Endodermal cell (in vitro differentiated cells): ENCODE data around the gene SMC1B. TPM values are rescaled to one million over a fixed set of nuclear protein-coding genes. Genes with fewer than 3 reads are reported as not detected.
A peak's percentile ranks its signal among the peaks of the same experiment; 100 is the strongest.

Experiments used
- DNase-seq: peaks from one replicate; pipeline ENCODE4 v3.0.0-alpha.2; 2017
- H3K27ac ChIP-seq: 2 replicates; pipeline ENCODE4 v1.5.1; 2013; ENCODE audit warnings: mild to moderate bottlenecking, low read depth, low read length, moderate library complexity
- H3K27me3 ChIP-seq: 2 replicates; pipeline ENCODE4 v1.6.1; 2013; ENCODE audit warnings: mild to moderate bottlenecking, low read length, moderate library complexity; ENCODE audit not compliant: insufficient read depth, control insufficient read depth, poor library complexity, severe bottlenecking
- H3K36me3 ChIP-seq: 2 replicates; pipeline ENCODE4 v1.7.0; 2013; ENCODE audit warnings: mild to moderate bottlenecking, low read length, moderate library complexity; ENCODE audit not compliant: control insufficient read depth, insufficient read depth
- H3K4me1 ChIP-seq: one replicate; pipeline ENCODE4 v1.7.0; 2013; ENCODE audit warnings: low read length; ENCODE audit not compliant: control insufficient read depth, insufficient read depth
- H3K4me3 ChIP-seq: 2 replicates; pipeline ENCODE4 v1.5.1; 2013; ENCODE audit warnings: mild to moderate bottlenecking, low read length, moderate library complexity
- H3K9ac ChIP-seq: 2 replicates; pipeline ENCODE4 v1.6.1; 2013; ENCODE audit warnings: mild to moderate bottlenecking, low read length, moderate library complexity; ENCODE audit not compliant: poor library complexity, severe bottlenecking; ENCODE audit errors: extremely low read depth
- H3K9me3 ChIP-seq: 2 replicates; pipeline ENCODE4 v1.6.1; 2013; ENCODE audit warnings: mild to moderate bottlenecking, low read length, moderate library complexity; ENCODE audit not compliant: control insufficient read depth
- H3K27ac Mint-ChIP-seq: 2 replicates; pipeline ENCODE4 v1.8.0; 2020; ENCODE audit warnings: mixed read lengths
- H3K27me3 Mint-ChIP-seq: 2 replicates; pipeline ENCODE4 v1.8.0; 2021; ENCODE audit warnings: mild to moderate bottlenecking, mixed read lengths; ENCODE audit not compliant: insufficient read depth
- H3K36me3 Mint-ChIP-seq: 2 replicates; pipeline ENCODE4 v1.8.0; 2020; ENCODE audit warnings: low read depth, mixed read lengths
- H3K4me1 Mint-ChIP-seq: 2 replicates; pipeline ENCODE4 v1.8.0; 2020; ENCODE audit warnings: mixed read lengths
- H3K4me3 Mint-ChIP-seq: 2 replicates; pipeline ENCODE4 v1.8.0; 2020; ENCODE audit warnings: mild to moderate bottlenecking, moderate library complexity, mixed read lengths
- H3K9me3 Mint-ChIP-seq: 2 replicates; pipeline ENCODE4 v1.8.0; 2020; ENCODE audit warnings: mild to moderate bottlenecking, mixed read lengths
- WGBS, 2 experiments: methylation state at CpG; one replicate each; pipeline versions ENCODE4 v1.1.5 to v1.1.7; 2013; ENCODE audit warnings: missing lambda C conversion rate in 2 of 2, mixed read lengths in 1 of 2; ENCODE audit not compliant: insufficient coverage in 1 of 2, insufficient read length in 1 of 2; 5-methylcytosine and 5-hydroxymethylcytosine counted together
- long read RNA-seq, 4 experiments: library from polyadenylated mRNA in 2 of 4; library from RNA in 1 of 4; library from capped mRNA in 1 of 4; stranded (forward) in 3 of 4; unstranded in 1 of 4; transcript quantifications; one replicate each; pipeline ENCODE4 v2.0.0, GENCODE V29; 2020 to 2021; ENCODE audit warnings: inconsistent platforms in 1 of 4
- polyA plus RNA-seq, 2 experiments: library from polyadenylated mRNA; stranded (reverse); fragments of 50-300 nt; gene quantifications; one replicate each; pipeline ENCODE4 v1.2.3, GENCODE V29; 2013
- total RNA-seq, 2 donors: library from RNA; stranded (reverse); fragmentation: NEBNext Ultra II Directional in 1 of 2; extraction: Animal tissue kit (Norgen Biotek cat#: 25700) in 1 of 2; gene quantifications; 2 replicates in 1 of 2; 3 replicates in 1 of 2; pipeline ENCODE4 v1.2.1, GENCODE V29; 2021
- TF ChIP-seq, protein P1 (sequence below): fragments of 200-600 bp; sonication (generic); conservative IDR thresholded peaks from 2 replicates; pipeline ENCODE4 v1.5.0; 2021; ENCODE audit warnings: antibody characterized with exemption, mild to moderate bottlenecking

Gene SMC1B, protein sequence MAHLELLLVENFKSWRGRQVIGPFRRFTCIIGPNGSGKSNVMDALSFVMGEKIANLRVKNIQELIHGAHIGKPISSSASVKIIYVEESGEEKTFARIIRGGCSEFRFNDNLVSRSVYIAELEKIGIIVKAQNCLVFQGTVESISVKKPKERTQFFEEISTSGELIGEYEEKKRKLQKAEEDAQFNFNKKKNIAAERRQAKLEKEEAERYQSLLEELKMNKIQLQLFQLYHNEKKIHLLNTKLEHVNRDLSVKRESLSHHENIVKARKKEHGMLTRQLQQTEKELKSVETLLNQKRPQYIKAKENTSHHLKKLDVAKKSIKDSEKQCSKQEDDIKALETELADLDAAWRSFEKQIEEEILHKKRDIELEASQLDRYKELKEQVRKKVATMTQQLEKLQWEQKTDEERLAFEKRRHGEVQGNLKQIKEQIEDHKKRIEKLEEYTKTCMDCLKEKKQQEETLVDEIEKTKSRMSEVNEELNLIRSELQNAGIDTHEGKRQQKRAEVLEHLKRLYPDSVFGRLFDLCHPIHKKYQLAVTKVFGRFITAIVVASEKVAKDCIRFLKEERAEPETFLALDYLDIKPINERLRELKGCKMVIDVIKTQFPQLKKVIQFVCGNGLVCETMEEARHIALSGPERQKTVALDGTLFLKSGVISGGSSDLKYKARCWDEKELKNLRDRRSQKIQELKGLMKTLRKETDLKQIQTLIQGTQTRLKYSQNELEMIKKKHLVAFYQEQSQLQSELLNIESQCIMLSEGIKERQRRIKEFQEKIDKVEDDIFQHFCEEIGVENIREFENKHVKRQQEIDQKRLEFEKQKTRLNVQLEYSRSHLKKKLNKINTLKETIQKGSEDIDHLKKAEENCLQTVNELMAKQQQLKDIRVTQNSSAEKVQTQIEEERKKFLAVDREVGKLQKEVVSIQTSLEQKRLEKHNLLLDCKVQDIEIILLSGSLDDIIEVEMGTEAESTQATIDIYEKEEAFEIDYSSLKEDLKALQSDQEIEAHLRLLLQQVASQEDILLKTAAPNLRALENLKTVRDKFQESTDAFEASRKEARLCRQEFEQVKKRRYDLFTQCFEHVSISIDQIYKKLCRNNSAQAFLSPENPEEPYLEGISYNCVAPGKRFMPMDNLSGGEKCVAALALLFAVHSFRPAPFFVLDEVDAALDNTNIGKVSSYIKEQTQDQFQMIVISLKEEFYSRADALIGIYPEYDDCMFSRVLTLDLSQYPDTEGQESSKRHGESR
- total RNA-seq = under 1 TPM in 1 of 2 donors, not detected in 1; 0.11 TPM
- not detected for polyA plus RNA-seq (2013, experiment 1 of 2)
- not detected for polyA plus RNA-seq (2013, experiment 2 of 2)
- long read RNA-seq, experiment 1 = 0 reads
- long read RNA-seq, experiment 2 = 0 reads
- long read RNA-seq, experiment 3 = 0 reads
- long read RNA-seq, experiment 4 = 0 reads

DNA sequence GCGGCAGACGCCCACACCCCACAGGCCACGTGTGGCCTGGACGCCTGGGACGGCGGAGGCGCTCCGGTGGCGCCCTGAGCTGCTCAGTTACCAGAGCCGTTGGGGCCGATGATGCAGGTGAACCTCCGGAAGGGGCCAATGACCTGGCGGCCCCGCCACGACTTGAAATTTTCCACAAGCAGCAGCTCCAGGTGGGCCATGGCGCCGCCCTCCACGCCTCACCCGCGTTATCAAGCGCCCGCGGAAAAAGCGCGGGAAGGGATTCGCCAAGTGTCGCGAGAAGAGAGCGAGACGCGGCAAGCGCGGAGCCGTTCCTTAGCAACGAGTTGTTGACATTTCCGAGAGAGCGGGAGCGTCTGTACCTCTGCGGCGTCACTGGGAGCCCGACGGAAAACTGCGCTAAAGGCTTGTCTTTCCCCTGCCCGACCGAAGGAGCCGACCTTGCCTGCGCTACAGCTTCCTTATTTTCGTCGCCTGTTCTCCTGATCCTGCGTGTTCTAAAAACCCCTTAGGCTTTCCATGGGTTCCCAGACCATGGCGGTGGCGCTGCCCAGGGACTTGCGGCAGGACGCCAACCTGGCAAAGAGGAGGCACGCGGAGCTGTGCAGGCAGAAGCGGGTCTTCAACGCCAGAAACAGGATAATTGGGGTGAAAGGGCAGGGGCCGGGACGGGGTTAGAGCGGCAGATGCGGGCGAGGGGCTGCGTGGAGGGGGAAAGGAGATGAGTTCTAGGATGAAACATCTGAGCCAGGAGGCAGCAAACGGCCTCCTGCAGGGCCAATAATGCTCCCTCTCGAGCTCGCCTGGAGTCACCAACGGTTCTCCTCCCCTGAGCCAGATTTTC lies at the start of gene SMC1B, which contains the start of gene RIBC2:
TSS of gene SMC1B (minus strand) at position 232 of the 844 bp plus-strand sequence. CDS start at position 200, 32 bp downstream.
TSS of gene RIBC2 (plus strand) at position 326 of the 844 bp plus-strand sequence. CDS start at position 520, 194 bp downstream.
- Histone ChIP-seq H3K4me1 (no peaks in the 10 kb centered on the region), H3K27me3 (peaks cover 10% of the 10 kb centered on the region), H3K4me3 (peak within 1 kb of the TSS; percentile 83), H3K9me3 (peaks cover 6% of the 10 kb centered on the region), H3K36me3 (peaks cover under 1% of the 10 kb centered on the region), H3K9ac (peak within 1 kb of the TSS; percentile 90), H3K27ac (peak within 1 kb of the TSS; percentile 77)
- H3K9me3 Mint-ChIP-seq = peaks cover 5% of the 10 kb centered on the region
- H3K27ac Mint-ChIP-seq = peak within 1 kb of the TSS; percentile 81
- peaks cover 11% of the 10 kb centered on the region for H3K36me3 Mint-ChIP-seq
- peaks cover 26% of the 10 kb centered on the region for H3K27me3 Mint-ChIP-seq
- H3K4me3 Mint-ChIP-seq = peak within 1 kb of the TSS; percentile 59
- H3K4me1 Mint-ChIP-seq = no peaks in the 10 kb centered on the region
- DNase-seq = peak; percentile 93
- TF ChIP-seq, protein P1, sequence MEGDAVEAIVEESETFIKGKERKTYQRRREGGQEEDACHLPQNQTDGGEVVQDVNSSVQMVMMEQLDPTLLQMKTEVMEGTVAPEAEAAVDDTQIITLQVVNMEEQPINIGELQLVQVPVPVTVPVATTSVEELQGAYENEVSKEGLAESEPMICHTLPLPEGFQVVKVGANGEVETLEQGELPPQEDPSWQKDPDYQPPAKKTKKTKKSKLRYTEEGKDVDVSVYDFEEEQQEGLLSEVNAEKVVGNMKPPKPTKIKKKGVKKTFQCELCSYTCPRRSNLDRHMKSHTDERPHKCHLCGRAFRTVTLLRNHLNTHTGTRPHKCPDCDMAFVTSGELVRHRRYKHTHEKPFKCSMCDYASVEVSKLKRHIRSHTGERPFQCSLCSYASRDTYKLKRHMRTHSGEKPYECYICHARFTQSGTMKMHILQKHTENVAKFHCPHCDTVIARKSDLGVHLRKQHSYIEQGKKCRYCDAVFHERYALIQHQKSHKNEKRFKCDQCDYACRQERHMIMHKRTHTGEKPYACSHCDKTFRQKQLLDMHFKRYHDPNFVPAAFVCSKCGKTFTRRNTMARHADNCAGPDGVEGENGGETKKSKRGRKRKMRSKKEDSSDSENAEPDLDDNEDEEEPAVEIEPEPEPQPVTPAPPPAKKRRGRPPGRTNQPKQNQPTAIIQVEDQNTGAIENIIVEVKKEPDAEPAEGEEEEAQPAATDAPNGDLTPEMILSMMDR = peak; percentile 13
- 17 to 23% methylated on average over 50 to 66 of the region's 68 CpGs for WGBS, 2 experiments

DNA sequence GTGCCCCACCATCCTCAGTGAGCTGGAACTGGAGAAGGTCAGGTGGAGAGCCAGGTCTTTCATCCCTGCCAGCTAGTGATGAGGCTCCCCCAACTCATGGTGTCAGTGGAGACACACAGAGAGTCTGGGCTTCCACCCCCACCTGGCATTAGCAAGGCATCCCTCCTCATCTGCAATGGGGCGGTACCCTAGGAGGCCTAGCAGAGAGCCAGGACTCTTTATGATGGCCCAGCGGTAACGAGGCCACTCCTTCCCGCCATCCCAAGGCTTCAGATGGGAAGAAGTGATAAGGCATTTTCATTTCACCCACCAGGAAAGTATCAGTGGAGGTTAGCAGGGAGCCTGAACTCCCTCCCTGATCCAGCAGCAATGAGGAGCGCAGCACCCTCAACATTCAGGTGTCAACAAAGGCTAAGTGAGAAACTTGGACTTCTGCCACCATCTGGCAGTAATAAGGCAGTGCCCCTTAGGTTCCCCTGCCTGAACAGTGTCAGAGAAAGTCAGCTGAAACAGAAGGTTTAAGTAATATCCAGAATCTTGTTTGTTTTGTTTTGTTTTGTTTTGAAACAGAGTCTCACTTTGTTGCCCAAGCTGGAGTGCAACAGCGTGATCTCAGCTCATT lies 48.7 kb upstream of the SMC1B start:
- TF ChIP-seq, protein P1 = peak; percentile 76
- 93 to 94% methylated on average over 5 to 6 of the region's 6 CpGs for WGBS, 2 experiments

More for the DNA sequence above, 48.7 kb upstream of the SMC1B start:
- Mint-ChIP-seq H3K27ac (no peak overlapping the region), H3K4me3 (no peak overlapping the region), H3K36me3 (peaks cover 1% of the 10 kb centered on the region), H3K4me1 (no peaks in the 10 kb centered on the region), H3K9me3 (peaks cover 27% of the 10 kb centered on the region), H3K27me3 (no peaks in the 10 kb centered on the region)
- DNase-seq = peak; percentile 61
- no peaks in the 10 kb centered on the region for H3K27me3 ChIP-seq
- H3K4me1 ChIP-seq = no peaks in the 10 kb centered on the region
- H3K9me3 ChIP-seq = no peaks in the 10 kb centered on the region
- H3K27ac ChIP-seq = no peak overlapping the region
- H3K4me3 ChIP-seq = no peak overlapping the region
- H3K9ac ChIP-seq = no peak overlapping the region
- H3K36me3 ChIP-seq = no peaks in the 10 kb centered on the region
